HG02642 (cell line): ENCODE data around the gene CEP295NL.
"Not testable (repeated sequence)": the region's sequence is repeated elsewhere in the genome, so short reads cannot be mapped to it uniquely, and the experiment has no call there.

Source experiments
- ATAC-seq: cut with Tn5 transposase; IDR thresholded peaks from one replicate; pipeline ENCODE4 v1.9.1; 2021; ENCODE audit warnings: mild to moderate bottlenecking; ENCODE audit not compliant: unreplicated experiment, poor library complexity

Gene CEP295NL

DNA sequence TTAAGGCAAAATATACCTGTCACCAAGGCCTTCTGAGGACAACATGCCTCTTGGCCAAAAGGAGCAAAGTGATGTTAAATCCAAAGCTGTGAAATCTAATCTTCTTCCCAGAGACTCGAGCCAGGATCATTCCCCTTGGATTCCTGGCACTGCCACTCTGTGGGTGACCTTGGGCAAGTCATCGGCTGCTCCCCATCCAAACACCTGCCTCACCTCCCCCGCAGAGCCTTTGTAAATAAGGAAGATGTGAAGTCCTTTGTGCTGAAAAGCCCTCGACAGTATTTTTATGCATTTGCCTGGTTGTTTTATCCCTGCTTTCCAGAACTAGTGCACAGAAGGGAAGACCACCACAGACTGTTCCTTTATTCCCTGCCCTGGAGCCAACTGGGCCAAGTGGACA lies 5.4 kb upstream of the CEP295NL start:
- ATAC-seq = no peak

DNA sequence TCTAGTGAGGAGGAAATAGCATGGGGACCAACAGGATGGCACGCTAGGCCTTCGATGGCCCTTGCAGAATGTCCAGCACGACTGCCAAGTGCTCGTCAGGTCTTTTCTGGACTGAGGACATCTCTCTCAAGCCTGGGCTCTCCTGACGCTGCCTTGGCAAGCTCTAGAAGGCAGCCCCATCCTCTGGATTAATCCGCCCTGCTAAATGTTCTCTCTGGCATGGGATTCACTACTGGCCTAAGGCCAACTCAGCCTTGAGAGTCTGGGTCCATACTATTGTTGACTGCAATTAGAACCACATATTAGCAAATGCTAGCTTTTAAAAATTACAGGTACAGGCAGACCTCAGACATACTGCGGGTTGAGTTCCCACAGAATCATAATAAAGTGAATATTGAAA lies 2.5 kb upstream of the CEP295NL start:
- no peak for ATAC-seq

DNA sequence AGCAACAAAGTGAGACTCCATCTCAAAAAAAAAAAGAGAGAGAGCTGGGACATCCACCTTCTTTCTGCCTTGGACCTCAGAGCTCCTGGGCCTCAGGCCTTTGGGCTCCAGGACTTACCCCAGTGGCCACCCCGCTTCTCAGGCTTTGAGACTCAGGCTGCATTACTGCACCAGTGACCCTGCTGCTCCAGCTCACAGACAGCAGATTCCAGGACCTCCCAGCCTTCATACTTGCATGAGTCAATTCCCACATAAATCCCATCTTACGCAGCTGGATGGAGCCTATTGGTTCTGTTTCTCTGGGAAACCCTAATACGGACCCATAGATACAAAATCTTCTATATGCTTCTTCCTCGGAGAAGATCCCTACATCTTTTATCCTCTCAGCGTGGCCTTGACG lies 2.1 kb upstream of the CEP295NL start:
- no peak for ATAC-seq

GRCh38 chr17:78904371-78904770 lies 1.4 kb upstream of the CEP295NL start:
- no peak for ATAC-seq

- ATAC-seq = not testable (repeated sequence)
These were observed 770 bp downstream of the CEP295NL start for GRCh38 chr17:78902231-78902630.

DNA sequence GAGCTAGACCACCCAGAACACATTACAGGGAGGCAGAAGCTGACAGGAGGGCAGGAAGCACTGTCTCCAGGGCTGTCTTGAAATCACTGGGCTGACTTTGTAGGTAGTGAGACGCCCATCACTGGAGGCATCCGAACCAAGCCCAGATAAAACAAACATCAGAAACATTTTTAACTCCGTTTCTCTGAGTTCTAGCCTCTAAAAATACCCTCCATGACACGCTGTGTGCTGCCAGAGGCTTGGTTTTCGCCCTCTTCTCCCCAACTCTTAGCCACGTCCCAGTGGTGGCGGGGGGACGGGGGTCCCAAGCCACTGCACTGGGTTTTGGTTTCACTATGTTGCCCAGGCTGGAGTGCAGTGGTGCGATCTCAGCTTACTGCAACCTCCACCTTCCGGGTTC lies 1.2 kb downstream of the CEP295NL start:
- no peak for ATAC-seq

DNA sequence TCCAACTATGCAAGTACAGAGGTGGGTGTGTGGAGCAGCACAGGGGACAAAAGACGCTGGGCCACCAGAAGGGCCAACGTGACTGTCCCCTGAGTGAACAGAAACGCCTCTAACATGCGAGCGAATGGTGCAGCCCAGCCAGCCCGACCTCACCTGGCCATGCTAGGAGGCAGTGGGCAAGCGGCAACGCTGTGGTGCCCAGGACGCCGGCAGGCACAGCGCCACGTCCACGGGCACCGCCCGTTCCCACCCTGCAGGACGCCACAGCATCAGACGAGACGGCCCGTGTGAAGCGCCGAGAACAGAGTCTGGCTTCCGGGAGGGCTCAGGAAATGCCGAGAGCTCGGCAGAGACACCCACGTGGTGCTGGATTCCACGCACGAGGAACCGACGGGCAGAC lies 2.2 kb downstream of the CEP295NL start:
- ATAC-seq = no peak

GRCh38 chr17:78899361-78900260 lies 3.4 kb downstream of the CEP295NL start:
- ATAC-seq = no peak

GRCh38 chr17:78898947-78899346 lies 4.1 kb downstream of the CEP295NL start:
- ATAC-seq = no peak

DNA sequence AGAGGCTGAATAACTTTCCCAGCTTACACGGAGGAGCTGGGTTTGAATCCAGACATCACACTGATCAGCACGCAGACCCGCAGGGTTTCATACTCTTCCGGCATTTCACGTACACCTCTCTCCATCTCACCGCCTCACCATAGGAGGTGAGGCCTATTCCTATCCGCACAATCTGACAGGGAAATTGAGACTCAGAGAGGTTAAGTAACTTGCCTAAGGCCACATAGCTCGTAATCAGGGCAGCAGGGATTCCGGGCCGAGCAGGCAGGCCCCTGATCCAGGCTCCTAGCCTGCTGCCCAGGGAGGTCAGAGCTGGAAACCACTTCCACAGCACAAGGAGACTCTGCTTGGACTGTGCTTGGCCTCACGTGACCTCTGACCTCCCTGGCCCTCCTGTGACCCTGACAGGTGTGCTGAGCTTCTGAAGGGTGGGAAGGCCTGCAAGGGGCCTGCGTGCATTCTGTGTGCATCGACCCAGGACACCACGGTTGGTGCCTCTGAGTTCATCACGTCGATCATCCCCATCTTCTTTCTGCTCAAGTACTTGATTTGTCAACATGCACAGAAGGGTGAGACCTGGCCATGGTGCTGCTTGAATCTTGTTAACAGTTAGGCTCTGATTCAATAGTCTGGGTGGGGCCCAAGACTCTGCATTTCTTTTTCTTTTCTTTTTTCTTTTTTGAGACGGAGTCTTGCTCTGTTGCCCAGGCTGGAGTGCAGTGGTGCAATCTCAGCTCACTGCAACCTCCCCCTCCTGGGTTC lies 4.7 kb downstream of the CEP295NL start:
- no peak for ATAC-seq

DNA sequence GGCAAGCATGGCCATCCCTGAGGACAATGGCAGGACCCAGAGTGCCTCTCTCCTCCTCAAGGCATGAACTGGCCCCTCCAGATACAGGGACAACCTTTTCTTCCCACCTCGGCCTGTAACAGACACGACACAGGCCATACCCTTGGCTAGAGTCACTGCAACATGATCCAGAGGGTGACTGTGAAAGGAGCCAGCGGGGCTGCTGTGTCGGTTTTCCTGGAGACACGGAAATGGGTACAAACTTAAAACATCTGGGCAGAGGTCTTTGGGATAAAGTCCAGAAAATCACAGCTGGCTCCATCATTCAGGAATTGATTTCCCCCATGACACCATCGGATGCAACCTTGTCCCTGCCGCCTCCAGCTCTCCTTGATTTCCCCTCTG lies 5.3 kb downstream of the CEP295NL start:
- no peak for ATAC-seq

DNA sequence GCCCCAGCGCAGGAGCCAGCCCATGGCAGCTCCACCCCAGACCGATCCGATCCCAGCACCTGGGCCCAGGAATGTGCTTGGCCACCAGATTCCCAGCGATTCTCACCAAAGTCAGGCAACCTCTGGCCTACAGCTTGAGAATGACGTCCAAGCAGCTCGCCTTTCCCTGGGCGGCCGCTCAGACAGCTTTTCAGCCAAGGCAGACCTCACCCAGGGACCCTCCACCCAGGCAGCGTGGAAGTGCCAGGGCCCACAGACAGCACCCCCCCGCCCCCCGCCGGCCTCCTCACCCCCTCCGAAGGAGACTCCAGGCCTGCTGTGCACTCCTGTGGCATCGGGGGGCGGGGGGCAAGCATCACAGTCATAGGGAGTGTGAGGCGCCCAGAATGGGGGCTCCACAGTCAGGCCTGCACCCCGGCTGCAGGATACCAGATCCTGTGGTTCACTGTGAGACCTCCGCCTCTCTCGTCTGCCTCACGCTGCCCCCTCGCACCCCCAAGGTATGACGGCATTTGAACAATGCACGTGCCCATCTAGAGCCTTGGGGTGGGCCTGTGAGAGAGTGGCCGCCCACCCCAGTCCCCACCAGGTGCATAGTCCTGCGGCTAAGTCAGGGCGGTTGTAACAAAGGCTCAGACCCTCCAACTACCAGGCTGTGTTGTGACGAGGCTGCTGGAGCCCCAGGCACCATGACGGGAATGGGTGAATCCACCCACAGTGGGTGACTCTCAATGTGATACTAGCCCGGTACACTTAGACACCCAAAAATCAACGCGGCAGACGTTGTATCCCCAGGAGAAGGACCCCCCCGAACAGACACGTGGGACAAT lies 6.0 kb downstream of the CEP295NL start:
- no peak for ATAC-seq

DNA sequence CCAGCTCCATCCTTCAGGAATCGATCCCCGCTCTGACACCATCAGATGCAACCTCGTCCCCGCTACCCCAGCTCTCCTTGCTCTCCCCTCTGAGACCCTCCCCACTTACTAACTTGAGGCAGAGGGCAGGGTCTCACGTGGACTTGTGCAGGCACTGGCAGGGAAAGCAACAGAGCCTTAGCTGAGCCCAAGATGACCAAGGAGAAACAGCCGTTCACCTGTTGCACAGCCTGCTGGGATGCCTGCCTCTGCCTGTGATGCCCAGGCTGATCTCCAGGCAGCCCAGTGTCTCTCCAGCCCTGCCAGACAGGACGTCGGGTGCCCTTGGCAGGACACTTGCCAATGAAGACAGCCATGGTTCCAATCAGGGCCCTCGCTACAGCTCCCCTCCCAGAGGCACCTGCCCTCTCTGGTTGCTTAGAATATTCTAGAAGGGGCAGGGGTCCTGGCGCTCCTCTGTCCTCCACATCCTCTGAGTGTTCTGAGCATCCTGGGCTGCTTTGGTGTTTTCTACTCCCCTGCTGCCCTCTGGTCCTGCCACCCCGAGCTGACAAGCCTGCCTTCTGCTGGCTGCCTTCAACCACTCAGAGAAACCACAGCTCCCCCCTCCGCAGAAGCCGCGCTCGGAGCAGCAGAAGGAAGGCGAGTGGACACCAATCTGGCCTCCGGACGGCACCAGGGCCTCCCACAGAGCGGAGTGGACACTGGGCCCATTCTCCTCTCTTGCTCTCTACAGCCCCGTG lies 6.7 kb downstream of the CEP295NL start:
- ATAC-seq = no peak

DNA sequence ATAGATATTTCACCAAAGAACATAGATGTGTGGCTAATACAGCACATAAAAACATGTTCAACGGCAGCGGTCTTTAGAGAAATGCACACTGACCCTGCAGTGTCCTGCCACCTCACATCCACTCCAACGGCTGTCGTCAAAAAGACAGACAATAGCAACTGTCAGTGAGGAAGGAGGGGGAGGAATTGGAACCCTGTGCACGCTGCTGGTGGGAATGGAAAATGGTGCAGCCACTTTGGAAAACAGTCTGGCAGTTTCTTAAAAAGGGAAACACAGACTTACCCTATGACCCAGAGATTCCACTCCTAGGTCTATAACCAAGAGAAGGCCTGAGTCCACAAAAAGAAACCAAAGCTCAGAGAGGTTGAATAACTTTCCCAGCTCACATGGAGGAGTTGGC lies 7.7 kb downstream of the CEP295NL start:
- ATAC-seq = no peak

GRCh38 chr17:78893684-78894083 lies 9.3 kb downstream of the CEP295NL start:
- no peak for ATAC-seq

DNA sequence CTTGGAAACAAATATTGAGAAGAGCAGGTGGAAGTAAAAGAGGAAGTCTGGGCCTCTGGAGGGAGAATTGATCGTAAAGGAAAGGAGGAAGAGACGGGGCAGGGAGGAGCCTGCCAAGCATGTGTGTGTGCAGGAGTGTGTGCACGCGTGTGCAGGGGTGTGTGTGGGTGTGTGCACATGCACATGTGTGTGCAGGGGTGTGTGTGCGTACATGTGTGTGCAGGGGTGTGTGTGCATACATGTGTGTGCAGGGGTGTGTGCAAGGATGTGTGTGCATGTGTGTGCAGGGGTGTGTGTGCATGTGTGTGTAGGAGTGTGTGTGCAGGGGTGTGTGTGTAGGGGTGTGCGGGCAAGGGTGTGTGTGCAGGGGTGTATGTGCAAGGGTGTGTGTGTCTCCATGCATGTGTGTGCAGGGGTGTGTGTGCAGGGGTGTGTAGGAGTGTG lies 10.0 kb downstream of the CEP295NL start:
- ATAC-seq = no peak

GRCh38 chr17:78892520-78892919 lies 10.5 kb downstream of the CEP295NL start:
- no peak for ATAC-seq

DNA sequence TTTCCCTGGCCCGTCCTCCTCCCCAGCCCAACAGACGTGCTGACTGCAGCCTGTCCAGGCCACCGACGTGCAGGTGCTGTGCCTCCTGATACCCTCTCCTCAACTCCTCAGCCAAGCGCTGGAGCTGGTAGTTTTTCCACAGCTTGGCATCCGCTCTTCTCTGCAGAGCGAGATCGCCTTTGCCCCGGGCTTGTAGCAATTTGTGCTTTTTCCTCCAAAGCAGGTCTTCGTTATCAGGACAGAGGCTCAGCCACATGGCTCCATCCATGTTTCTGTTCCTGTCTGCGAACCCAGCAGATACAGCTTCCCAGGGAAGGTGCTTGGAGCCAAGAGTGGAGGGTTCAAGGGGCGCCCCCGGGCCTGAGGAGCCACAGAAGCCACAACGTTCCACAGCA lies 10.9 kb downstream of the CEP295NL start:
- no peak for ATAC-seq

- ATAC-seq = no peak
These were observed 11.5 kb downstream of the CEP295NL start for GRCh38 chr17:78891406-78892061.

DNA sequence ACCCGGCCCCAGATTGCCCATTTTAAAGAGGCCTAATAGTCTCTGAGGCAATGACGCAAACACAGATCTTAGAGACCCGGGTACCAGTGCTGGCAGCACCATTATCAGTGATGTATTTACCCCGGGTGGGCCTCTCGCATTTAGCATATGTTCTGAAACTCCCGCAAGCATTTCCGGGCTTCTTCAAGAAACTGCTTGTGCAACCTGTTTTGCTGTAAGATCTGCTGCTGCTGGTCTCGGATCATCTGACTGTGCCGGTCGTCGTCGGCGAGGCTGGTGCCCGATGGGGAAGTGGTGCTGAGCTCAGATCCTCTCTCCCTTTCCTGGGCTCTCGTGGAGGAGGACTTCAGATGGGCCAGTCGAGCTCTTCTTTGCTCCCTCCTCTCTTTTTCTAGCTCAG lies 12.5 kb downstream of the CEP295NL start:
- ATAC-seq = no peak
